ENCODE measurements around the gene USH2A.

DNA sequence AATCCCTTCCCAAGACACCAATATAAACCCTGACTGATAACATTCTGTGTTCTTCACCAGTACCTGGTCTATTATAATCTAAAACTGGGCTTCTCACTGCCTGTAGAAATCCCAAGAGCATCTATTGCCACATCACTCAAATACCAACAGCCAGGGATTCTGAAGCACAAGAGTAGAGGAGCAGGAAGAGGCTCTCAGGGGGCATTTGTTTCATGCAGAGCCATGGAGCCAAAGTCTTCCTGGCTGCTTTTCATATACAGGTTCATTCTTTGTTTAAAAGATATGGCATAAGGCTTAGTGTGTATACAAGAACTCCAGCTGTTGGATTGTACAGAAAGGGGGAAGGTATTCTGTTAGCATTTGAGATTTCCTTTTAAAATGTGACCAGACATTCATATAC, 38.2 kb upstream of the USH2A start:
- TF ChIP-seq, protein P1, sequence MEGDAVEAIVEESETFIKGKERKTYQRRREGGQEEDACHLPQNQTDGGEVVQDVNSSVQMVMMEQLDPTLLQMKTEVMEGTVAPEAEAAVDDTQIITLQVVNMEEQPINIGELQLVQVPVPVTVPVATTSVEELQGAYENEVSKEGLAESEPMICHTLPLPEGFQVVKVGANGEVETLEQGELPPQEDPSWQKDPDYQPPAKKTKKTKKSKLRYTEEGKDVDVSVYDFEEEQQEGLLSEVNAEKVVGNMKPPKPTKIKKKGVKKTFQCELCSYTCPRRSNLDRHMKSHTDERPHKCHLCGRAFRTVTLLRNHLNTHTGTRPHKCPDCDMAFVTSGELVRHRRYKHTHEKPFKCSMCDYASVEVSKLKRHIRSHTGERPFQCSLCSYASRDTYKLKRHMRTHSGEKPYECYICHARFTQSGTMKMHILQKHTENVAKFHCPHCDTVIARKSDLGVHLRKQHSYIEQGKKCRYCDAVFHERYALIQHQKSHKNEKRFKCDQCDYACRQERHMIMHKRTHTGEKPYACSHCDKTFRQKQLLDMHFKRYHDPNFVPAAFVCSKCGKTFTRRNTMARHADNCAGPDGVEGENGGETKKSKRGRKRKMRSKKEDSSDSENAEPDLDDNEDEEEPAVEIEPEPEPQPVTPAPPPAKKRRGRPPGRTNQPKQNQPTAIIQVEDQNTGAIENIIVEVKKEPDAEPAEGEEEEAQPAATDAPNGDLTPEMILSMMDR (IDR thresholded peaks at IDR 0.05): no peak
- TF ChIP-seq POLR2AphosphoS5 (IDR thresholded peaks at IDR 0.05): no peak
